Natural killer cell (primary cell): ENCODE results near the gene ARIH2. TPM values are rescaled to one million over a fixed set of nuclear protein-coding genes. Genes with fewer than 3 reads are reported as not detected.

Experiments used
- ATAC-seq, 3 donors: fragments of 150-1000 bp in 2 of 3; fragments of 200-7000 bp in 1 of 3; cut with Tn5 transposase; 1 replicate in 1 of 3; 2 replicates in 2 of 3; pipeline ENCODE4 v1.10.0; 2021; ENCODE audit warnings: mild to moderate bottlenecking in 2 of 3, moderate library complexity in 2 of 3
- DNase-seq, 2 donors: peaks; one replicate each; pipeline versions ENCODE4 v3.0.0 to v3.0.0-alpha.2; 2013 to 2021; ENCODE audit warnings: mixed read lengths in 1 of 2
- H3K27ac ChIP-seq: one replicate; pipeline ENCODE4 v1.5.1; 2013; ENCODE audit warnings: mild to moderate bottlenecking, low read length
- H3K27me3 ChIP-seq: one replicate; pipeline ENCODE4 v1.6.1; 2013; ENCODE audit warnings: low read length; ENCODE audit not compliant: control insufficient read depth, insufficient read depth
- H3K36me3 ChIP-seq: one replicate; pipeline ENCODE4 v1.6.1; 2013; ENCODE audit warnings: low read length; ENCODE audit not compliant: control insufficient read depth, insufficient read depth
- H3K4me1 ChIP-seq: one replicate; pipeline ENCODE4 v1.6.1; 2013; ENCODE audit warnings: low read length; ENCODE audit not compliant: control insufficient read depth, insufficient read depth
- H3K4me3 ChIP-seq: one replicate; pipeline ENCODE4 v1.5.1; 2013; ENCODE audit warnings: low read length
- H3K9me3 ChIP-seq: one replicate; pipeline ENCODE4 v1.6.1; 2013; ENCODE audit warnings: low read length; ENCODE audit not compliant: control insufficient read depth, insufficient read depth
- H3K27ac Mint-ChIP-seq, 2 donors: one replicate each; pipeline ENCODE4 v1.8.0; 2022; ENCODE audit warnings: mild to moderate bottlenecking in 2 of 2, mixed read lengths in 2 of 2, moderate library complexity in 1 of 2
- H3K27me3 Mint-ChIP-seq, 2 donors: one replicate each; pipeline ENCODE4 v1.8.0; 2022; ENCODE audit warnings: low read depth in 2 of 2, mixed read lengths in 2 of 2
- H3K36me3 Mint-ChIP-seq: one replicate; pipeline ENCODE4 v1.8.0; 2022; ENCODE audit warnings: mixed read lengths
- H3K4me1 Mint-ChIP-seq, 2 donors: one replicate each; pipeline ENCODE4 v1.8.0; 2022; ENCODE audit warnings: mixed read lengths in 2 of 2
- H3K4me3 Mint-ChIP-seq: one replicate; pipeline ENCODE4 v1.8.0; 2022; ENCODE audit warnings: mild to moderate bottlenecking, moderate library complexity, mixed read lengths
- H3K9me3 Mint-ChIP-seq, 2 donors: one replicate each; pipeline ENCODE4 v1.8.0; 2022; ENCODE audit warnings: mixed read lengths in 2 of 2
- CTCF ChIP-seq: fragments of 200-600 bp; IDR thresholded peaks from one replicate; pipeline ENCODE4 v1.8.0; 2022; ENCODE audit warnings: antibody characterized with exemption
- WGBS: methylation state at CpG from one replicate; pipeline ENCODE4 v1.1.7; 2013; ENCODE audit warnings: missing lambda C conversion rate; ENCODE audit not compliant: insufficient coverage; 5-methylcytosine and 5-hydroxymethylcytosine counted together
- intact Hi-C: fragments of 100-400 bp; cut with micrococcal nuclease; formaldehyde crosslinking; loops from one replicate; pipeline ENCODE4 v1.14.2; 2022
- total RNA-seq, 4 donors: library from RNA; stranded (reverse); fragments of 120-200 nt in 1 of 4; gene quantifications; one replicate each; pipeline versions ENCODE4 v1.2.3 to v1.2.4, GENCODE V29; 2013 to 2022

ARIH2 gene
- total RNA-seq, 3 donors from 2014 or later (not counting 1 experiment from before 2014, with no cell fraction given) = 239 to 291 (median 243) TPM

GRCh38 chr3:49013738-49014660 is 95.4 kb downstream of the ARIH2 start:
- Mint-ChIP-seq H3K4me3 (no peak overlapping the region), H3K36me3 (no peaks in the 10 kb centered on the region), H3K4me1 (peaks cover 6 to 8% of the 10 kb centered on the region in 2 donors), H3K27ac (no peak overlapping the region), H3K9me3 (no peaks in the 10 kb centered on the region), H3K27me3 (no peaks in the 10 kb centered on the region)
- DNase-seq = peak in 1 of 2 donors; percentile 67
- peaks cover 17% of the 10 kb centered on the region for H3K4me1 ChIP-seq
- no peak overlapping the region for H3K27ac ChIP-seq
- TF ChIP-seq CTCF = peak; percentile 41
- H3K4me3 ChIP-seq = no peak overlapping the region
- 88% methylated on average over 24 of the region's 24 CpGs for WGBS
- no peaks in the 10 kb centered on the region for H3K27me3 ChIP-seq
- no peaks in the 10 kb centered on the region for H3K9me3 ChIP-seq
- intact Hi-C loops = no loop called here
- ATAC-seq = peak; percentile 37 to 48 (median 39)
- peaks cover 43% of the 10 kb centered on the region for H3K36me3 ChIP-seq

DNA sequence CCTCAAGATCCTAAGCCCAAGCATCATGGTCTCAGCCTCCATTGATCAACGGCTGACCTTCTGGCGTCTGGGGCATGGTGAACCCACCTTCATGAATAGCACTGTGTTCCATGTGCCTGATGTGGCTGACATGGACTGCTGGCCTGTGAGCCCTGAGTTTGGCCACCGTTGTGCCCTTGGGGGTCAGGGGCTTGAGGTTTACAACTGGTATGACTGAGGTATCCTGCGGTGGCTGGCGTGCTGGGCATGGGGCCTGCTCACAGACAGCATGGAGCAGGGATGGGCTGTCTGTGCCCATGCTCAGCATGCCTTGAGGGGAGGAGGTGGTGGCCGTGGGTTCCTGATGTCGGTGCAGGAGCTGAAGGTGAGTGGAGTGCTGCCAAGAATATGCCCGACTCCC is 96.4 kb downstream of the ARIH2 start:
- Mint-ChIP-seq H3K27me3 (no peaks in the 10 kb centered on the region), H3K36me3 (no peaks in the 10 kb centered on the region), H3K4me3 (no peak overlapping the region), H3K4me1 (peaks cover 0 to 5% of the 10 kb centered on the region in 2 donors), H3K27ac (peak overlapping the region in 1 of 2 donors; percentile 38), H3K9me3 (no peaks in the 10 kb centered on the region)
- Histone ChIP-seq H3K27ac (no peak overlapping the region), H3K4me3 (no peak overlapping the region), H3K36me3 (peaks cover 43% of the 10 kb centered on the region), H3K27me3 (no peaks in the 10 kb centered on the region), H3K4me1 (peaks cover 28% of the 10 kb centered on the region), H3K9me3 (no peaks in the 10 kb centered on the region)
- WGBS = 95% methylated on average over 8 of the region's 8 CpGs
- intact Hi-C loops = no loop called here
- no peak for TF ChIP-seq CTCF
- DNase-seq (no peak), ATAC-seq (no peak)

GRCh38 chr3:49015765-49016164 is 97.1 kb downstream of the ARIH2 start:
- no peaks in the 10 kb centered on the region for H3K27me3 Mint-ChIP-seq
- H3K9me3 Mint-ChIP-seq = no peaks in the 10 kb centered on the region
- H3K4me3 ChIP-seq = no peak overlapping the region
- H3K36me3 Mint-ChIP-seq = no peaks in the 10 kb centered on the region
- H3K36me3 ChIP-seq = peaks cover 43% of the 10 kb centered on the region
- H3K9me3 ChIP-seq = no peaks in the 10 kb centered on the region
- peak overlapping the region; percentile 35 for H3K4me3 Mint-ChIP-seq
- DNase-seq = no peak
- H3K27me3 ChIP-seq = no peaks in the 10 kb centered on the region
- H3K4me1 Mint-ChIP-seq = peaks cover 0 to 11% of the 10 kb centered on the region in 2 donors
- TF ChIP-seq CTCF = no peak
- no peak overlapping the region for H3K27ac ChIP-seq
- ATAC-seq = no peak
- peak overlapping the region in 1 of 2 donors; percentile 31 for H3K27ac Mint-ChIP-seq
- intact Hi-C loops = no loop called here
- WGBS = 91% methylated on average over 6 of the region's 6 CpGs
- H3K4me1 ChIP-seq = peaks cover 35% of the 10 kb centered on the region
